GM12873 (cell line): ENCODE results near the gene RIPPLY1.

ENCODE experiments used
- CTCF ChIP-seq: IDR thresholded peaks from 2 replicates; pipeline ENCODE4 v1.5.1; 2012; ENCODE audit warnings: low read depth, mild to moderate bottlenecking, moderate library complexity, low read length, control low read depth; ENCODE audit not compliant: insufficient read depth; ENCODE audit errors: missing control alignments

RIPPLY1 gene

GRCh38 chrX:106917830-106918500 lies 14.8 kb upstream of the RIPPLY1 start:
- no peak for TF ChIP-seq CTCF

- TF ChIP-seq CTCF: no peak
These were observed 9.7 kb upstream of the RIPPLY1 start for GRCh38 chrX:106912864-106913263.

- TF ChIP-seq CTCF: no peak
These were observed 3.2 kb upstream of the RIPPLY1 start for GRCh38 chrX:106906361-106906760.

GRCh38 chrX:106905064-106905708 lies 2.0 kb upstream of the RIPPLY1 start:
- no peak for TF ChIP-seq CTCF

GRCh38 chrX:106903856-106904528 lies 851 bp upstream of the RIPPLY1 start:
- no peak for TF ChIP-seq CTCF

- no peak for TF ChIP-seq CTCF
These were observed 457 bp downstream of the RIPPLY1 start for GRCh38 chrX:106902684-106903083.

GRCh38 chrX:106901781-106902219 lies 1.3 kb downstream of the RIPPLY1 start:
- no peak for TF ChIP-seq CTCF
